Endothelial cell of umbilical vein (primary cell): ENCODE results near the gene SLC6A19. TPM values are rescaled to one million over a fixed set of nuclear protein-coding genes. Genes with fewer than 3 reads are reported as not detected.

Source experiments
- BruUV-seq: library from RNA; stranded (reverse); fragments of 400-500 nt; replicated peaks from 2 replicates; lab custom pipeline; 2021; lab: Mats Ljungman, UMichigan
- CTCF ChIA-PET: fragments of 300-600, 350-600 bp; sonication (Branson Sonifier 250); formaldehyde crosslinking; loops from one replicate; lab custom pipeline; 2021; ENCODE audit warnings: antibody characterized with exemption, inconsistent platforms; lab: Charles Lee
- POLR2A ChIA-PET: fragments of 300-600, 350-600 bp; sonication (Branson Sonifier 250); formaldehyde crosslinking; loops from one replicate; lab custom pipeline; 2021; ENCODE audit warnings: antibody characterized with exemption, inconsistent platforms; lab: Charles Lee
- DNase-seq: peaks from one replicate; pipeline ENCODE4 v3.0.0-alpha.2; 2011; ENCODE audit warnings: low read depth, low spot score
- FAIRE-seq: peaks from 2 replicates; lab custom pipeline; 2011; peaks lifted over from hg19 to GRCh38; lab: Jason Lieb, UNC
- H2AFZ ChIP-seq: 2 replicates; pipeline ENCODE4 v1.6.0; 2012; ENCODE audit warnings: low read depth, low read length, control low read depth, inconsistent platforms
- H3K27ac ChIP-seq: 2 replicates; pipeline ENCODE4 v1.5.1; 2011; ENCODE audit warnings: low read depth, mild to moderate bottlenecking, control low read depth, low read length, moderate library complexity; ENCODE audit not compliant: insufficient read depth
- H3K27me3 ChIP-seq, 2 experiments: 2 replicates each; pipeline versions ENCODE4 v1.6.0 to v1.6.1; 2011; ENCODE audit warnings: low read length in 2 of 2, mixed read lengths in 1 of 2; ENCODE audit not compliant: control insufficient read depth in 2 of 2, insufficient read depth in 2 of 2
- H3K36me3 ChIP-seq, 2 experiments: 2 replicates in 1 of 2; 3 replicates in 1 of 2; pipeline ENCODE4 v1.5.1; 2011; ENCODE audit warnings: low read length in 2 of 2, mild to moderate bottlenecking in 1 of 2, moderate library complexity in 1 of 2; ENCODE audit not compliant: control insufficient read depth in 2 of 2, insufficient read depth in 2 of 2; ENCODE audit errors: extremely low read depth in 1 of 2
- H3K4me1 ChIP-seq: 3 replicates; pipeline ENCODE4 v1.5.1; 2011; ENCODE audit warnings: mild to moderate bottlenecking, low read length; ENCODE audit not compliant: control insufficient read depth, insufficient read depth; ENCODE audit errors: extremely low read depth
- H3K4me2 ChIP-seq: 2 replicates; pipeline ENCODE4 v1.6.1; 2011; ENCODE audit warnings: low read length, control low read depth, mixed read lengths; ENCODE audit not compliant: insufficient read depth
- H3K4me3 ChIP-seq, 3 experiments: fragments of 200-600 bp in 1 of 3; sonication (generic), shearing (Covaris generic) in 1 of 3; replicated peaks in 1 of 3; 2 replicates each; pipeline ENCODE4 v1.5.1; 2011 to 2016; ENCODE audit warnings: control low read depth in 3 of 3, low read length in 3 of 3, mild to moderate bottlenecking in 2 of 3, inconsistent platforms in 1 of 3, low read depth in 1 of 3, moderate library complexity in 1 of 3; ENCODE audit not compliant: insufficient read depth in 1 of 3
- H3K79me2 ChIP-seq: 2 replicates; pipeline ENCODE4 v1.6.0; 2012; ENCODE audit warnings: low read length, inconsistent platforms; ENCODE audit not compliant: control insufficient read depth, insufficient read depth
- H3K9ac ChIP-seq: replicated peaks from 2 replicates; pipeline ENCODE3; 2011; ENCODE audit warnings: low read length, control low read depth; ENCODE audit not compliant: insufficient read depth; ENCODE audit errors: extremely low read depth
- H3K9me1 ChIP-seq: replicated peaks from 3 replicates; pipeline ENCODE4 v1.6.0; 2011; ENCODE audit warnings: mild to moderate bottlenecking, low read length; ENCODE audit not compliant: control insufficient read depth, insufficient read depth; ENCODE audit errors: extremely low read depth
- H3K9me3 ChIP-seq: replicated peaks from 2 replicates; pipeline ENCODE4 v1.5.1; 2012; ENCODE audit warnings: low read length, inconsistent platforms; ENCODE audit not compliant: control insufficient read depth, insufficient read depth
- H4K20me1 ChIP-seq: replicated peaks from 2 replicates; pipeline ENCODE3; 2011; ENCODE audit warnings: mild to moderate bottlenecking, low read length; ENCODE audit not compliant: control insufficient read depth, insufficient read depth; ENCODE audit errors: extremely low read depth
- EZH2 ChIP-seq: IDR thresholded peaks from 2 replicates; pipeline ENCODE4 v1.6.1; 2012; ENCODE audit warnings: borderline replicate concordance, low read depth, mild to moderate bottlenecking, moderate library complexity, low read length, inconsistent platforms; ENCODE audit not compliant: severe bottlenecking
- FOS ChIP-seq: IDR thresholded peaks from 2 replicates; pipeline ENCODE4 v1.6.1; 2011; ENCODE audit warnings: mild to moderate bottlenecking, low read length, moderate library complexity, borderline replicate concordance; ENCODE audit not compliant: insufficient read depth
- GATA2 ChIP-seq: IDR thresholded peaks from 2 replicates; pipeline ENCODE4 v1.7.0; 2011; ENCODE audit warnings: low read depth, mild to moderate bottlenecking, moderate library complexity, mixed read lengths, low read length; ENCODE audit not compliant: insufficient read length, insufficient read depth
- JUN ChIP-seq: IDR thresholded peaks from 2 replicates; pipeline ENCODE4 v1.6.1; 2011; ENCODE audit warnings: borderline replicate concordance, low read depth; ENCODE audit not compliant: insufficient read length, insufficient read depth
- MYC ChIP-seq: IDR thresholded peaks from one replicate; pipeline ENCODE4 v1.6.1; 2011; ENCODE audit warnings: mild to moderate bottlenecking, low read depth, low read length
- POLR2A ChIP-seq: IDR thresholded peaks from 2 replicates; pipeline ENCODE4 v1.6.1; 2012; ENCODE audit warnings: low read depth, mild to moderate bottlenecking, control low read depth, low read length
- POLR2AphosphoS5 ChIP-seq: IDR thresholded peaks from 2 replicates; pipeline ENCODE4 v1.6.1; 2012; ENCODE audit warnings: low read depth, mild to moderate bottlenecking, control low read depth, low read length, moderate library complexity; ENCODE audit not compliant: insufficient read depth
- dilution Hi-C: fragments of 300-500 bp; cut with MboI; formaldehyde crosslinking; loops from one replicate; pipeline ENCODE4 v1.15.0; 2019; ENCODE audit warnings: low sequenced_read_pairs; ENCODE audit not compliant: extremely low pct_ligation_motif_present
- intact Hi-C: fragments of 100-400 bp; cut with micrococcal nuclease; formaldehyde crosslinking; loops from one replicate; pipeline ENCODE4 v1.10.0; 2022
- polyA plus RNA-seq, 4 experiments: library from polyadenylated mRNA; depleted of rRNA in 3 of 4; stranded (reverse) in 3 of 4; unstranded in 1 of 4; fragments of >200 nt; gene quantifications; 2 replicates each; pipeline versions ENCODE4 v1.2.1 to v1.2.3, GENCODE V29; 2011 to 2012; ENCODE audit warnings: missing spikeins in 1 of 4
- total RNA-seq: library from RNA; stranded (reverse); gene quantifications from 2 replicates; pipeline ENCODE4 v1.2.3, GENCODE V29; 2021
- TF ChIP-seq, protein P1 (sequence below), 2 donors: IDR thresholded peaks; 1 replicate in 1 of 2; 2 replicates in 1 of 2; pipeline ENCODE4 v1.5.1; 2011; ENCODE audit warnings: low read length in 2 of 2, mild to moderate bottlenecking in 2 of 2, moderate library complexity in 2 of 2, control low read depth in 1 of 2, inconsistent platforms in 1 of 2, low read depth in 1 of 2; ENCODE audit not compliant: insufficient read depth in 1 of 2; ENCODE audit errors: extremely low read depth in 1 of 2
- TF ChIP-seq, protein P2 (sequence below): IDR thresholded peaks from 2 replicates; pipeline ENCODE4 v1.6.1; 2011; ENCODE audit not compliant: insufficient read depth, insufficient read length

The SLC6A19 gene
- total and polyA plus RNA-seq, 2 donors (not counting 3 experiments of a cell fraction or from before 2014, with no cell fraction given) = not detected

DNA sequence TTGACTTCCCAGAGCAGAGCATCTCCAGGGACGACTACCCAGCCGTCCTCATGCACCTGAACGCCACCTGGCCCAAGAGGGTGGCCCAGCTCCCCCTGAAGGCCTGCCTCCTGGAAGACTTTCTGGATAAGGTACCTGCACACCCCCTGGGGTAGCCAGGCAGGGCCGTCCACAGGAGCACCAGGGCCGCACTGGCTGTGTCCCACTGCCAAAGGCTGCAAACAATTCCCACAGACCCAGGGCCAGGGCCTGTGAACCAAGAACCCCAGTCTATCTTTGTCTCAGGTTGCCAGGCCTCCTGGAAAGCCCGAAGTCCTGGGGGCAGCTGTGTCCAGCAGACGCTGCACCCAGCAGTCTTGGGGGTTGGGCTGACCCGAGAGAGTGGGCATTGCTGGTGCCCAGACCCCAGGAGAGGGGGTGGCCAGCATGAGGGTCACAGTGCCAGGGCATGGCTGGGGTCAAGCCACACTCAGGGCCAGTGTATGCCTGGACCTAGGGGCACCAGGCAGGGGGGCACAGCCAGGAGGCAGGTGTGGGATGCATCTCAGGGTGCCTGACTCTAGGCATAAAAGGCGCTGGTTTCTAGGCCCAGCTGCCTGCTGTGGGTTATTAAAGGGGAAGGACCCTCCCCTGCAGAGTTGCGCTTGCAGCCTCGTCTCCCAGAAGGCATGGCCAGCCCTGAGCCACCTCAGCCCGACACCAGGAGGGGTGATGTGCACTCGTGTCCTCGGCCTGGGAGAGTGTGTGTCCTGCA is 41.5 kb downstream of the SLC6A19 start:
- Histone ChIP-seq H3K27me3 (peaks cover 0 to 3% of the 10 kb centered on the region in 2 experiments), H3K9me1 (no peaks in the 10 kb centered on the region), H4K20me1 (no peaks in the 10 kb centered on the region), H3K27ac (no peak overlapping the region), H3K9me3 (no peaks in the 10 kb centered on the region), H2AFZ (no peak overlapping the region), H3K4me2 (no peak overlapping the region), H3K36me3 (no peaks in the 10 kb centered on the region), H3K4me3 (no peak overlapping the region), H3K4me1 (no peaks in the 10 kb centered on the region), H3K79me2 (no peaks in the 10 kb centered on the region), H3K9ac (no peak overlapping the region)
- FAIRE-seq (no peak), DNase-seq (no peak)
- no TSS peak for BruUV-seq
- TF ChIP-seq, protein P1, sequence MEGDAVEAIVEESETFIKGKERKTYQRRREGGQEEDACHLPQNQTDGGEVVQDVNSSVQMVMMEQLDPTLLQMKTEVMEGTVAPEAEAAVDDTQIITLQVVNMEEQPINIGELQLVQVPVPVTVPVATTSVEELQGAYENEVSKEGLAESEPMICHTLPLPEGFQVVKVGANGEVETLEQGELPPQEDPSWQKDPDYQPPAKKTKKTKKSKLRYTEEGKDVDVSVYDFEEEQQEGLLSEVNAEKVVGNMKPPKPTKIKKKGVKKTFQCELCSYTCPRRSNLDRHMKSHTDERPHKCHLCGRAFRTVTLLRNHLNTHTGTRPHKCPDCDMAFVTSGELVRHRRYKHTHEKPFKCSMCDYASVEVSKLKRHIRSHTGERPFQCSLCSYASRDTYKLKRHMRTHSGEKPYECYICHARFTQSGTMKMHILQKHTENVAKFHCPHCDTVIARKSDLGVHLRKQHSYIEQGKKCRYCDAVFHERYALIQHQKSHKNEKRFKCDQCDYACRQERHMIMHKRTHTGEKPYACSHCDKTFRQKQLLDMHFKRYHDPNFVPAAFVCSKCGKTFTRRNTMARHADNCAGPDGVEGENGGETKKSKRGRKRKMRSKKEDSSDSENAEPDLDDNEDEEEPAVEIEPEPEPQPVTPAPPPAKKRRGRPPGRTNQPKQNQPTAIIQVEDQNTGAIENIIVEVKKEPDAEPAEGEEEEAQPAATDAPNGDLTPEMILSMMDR (IDR thresholded peaks at IDR 0.05; ENCODE audit: extremely low read depth in 1 of 2, insufficient read depth in 1 of 2, low read depth in 1 of 2, low read length in 2 of 2) = no peak
- TF ChIP-seq GATA2 (no peak), MYC (no peak), POLR2A (no peak), FOS (no peak), POLR2AphosphoS5 (no peak), EZH2 (no peak), JUN (no peak)
- TF ChIP-seq, protein P2, sequence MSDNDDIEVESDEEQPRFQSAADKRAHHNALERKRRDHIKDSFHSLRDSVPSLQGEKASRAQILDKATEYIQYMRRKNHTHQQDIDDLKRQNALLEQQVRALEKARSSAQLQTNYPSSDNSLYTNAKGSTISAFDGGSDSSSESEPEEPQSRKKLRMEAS = no peak
- intact Hi-C loops (no loop called here), dilution Hi-C loops (no loop called here)
- CTCF ChIA-PET = no interaction called here
- POLR2A ChIA-PET = no interaction called here
